Middle frontal gyrus (tissue), 1 donor: Measurements from ENCODE around the gene RGS14.
"Not testable (repeated sequence)": the region's sequence is repeated elsewhere in the genome, so short reads cannot be mapped to it uniquely, and the experiment has no call there.

Experiments
- DNase-seq: peaks from one replicate; pipeline ENCODE4 v3.0.0-alpha.2; 2015; ENCODE audit warnings: low spot score; ENCODE audit errors: extremely low spot score

Gene RGS14

GRCh38 chr5:177327539-177328522 is 29.9 kb upstream of the RGS14 start:
- DNase-seq = no peak

GRCh38 chr5:177328545-177329231 is 29.0 kb upstream of the RGS14 start:
- DNase-seq = no peak

- DNase-seq = no peak
These were observed 27.8 kb upstream of the RGS14 start for GRCh38 chr5:177329883-177330282.

GRCh38 chr5:177330991-177331842 is 26.5 kb upstream of the RGS14 start:
- DNase-seq = no peak

GRCh38 chr5:177332031-177332895 is 25.5 kb upstream of the RGS14 start:
- no peak for DNase-seq

- no peak for DNase-seq
These were observed 24.8 kb upstream of the RGS14 start for GRCh38 chr5:177332896-177333260.

- DNase-seq = no peak
These were observed 24.1 kb upstream of the RGS14 start for GRCh38 chr5:177333420-177334154.

GRCh38 chr5:177334155-177334551 is 23.6 kb upstream of the RGS14 start:
- DNase-seq = no peak

GRCh38 chr5:177334781-177335700 is 22.7 kb upstream of the RGS14 start:
- DNase-seq = no peak

GRCh38 chr5:177335701-177336065 is 22.0 kb upstream of the RGS14 start:
- DNase-seq = no peak

- DNase-seq = no peak
These were observed 21.6 kb upstream of the RGS14 start for GRCh38 chr5:177336112-177336511.

- no peak for DNase-seq
These were observed 20.9 kb upstream of the RGS14 start for GRCh38 chr5:177336603-177337494.

- DNase-seq = no peak
These were observed 19.2 kb upstream of the RGS14 start for GRCh38 chr5:177338251-177339106.

- DNase-seq = no peak
These were observed 18.6 kb upstream of the RGS14 start for GRCh38 chr5:177339107-177339638.

GRCh38 chr5:177343000-177343399 is 14.7 kb upstream of the RGS14 start:
- not testable (repeated sequence) for DNase-seq

GRCh38 chr5:177343777-177344176 is 13.9 kb upstream of the RGS14 start:
- no peak for DNase-seq

- no peak for DNase-seq
These were observed 12.8 kb upstream of the RGS14 start for GRCh38 chr5:177344891-177345290.
